WERI-Rb-1 (cell line): ENCODE data around the gene MSLN.

ENCODE experiments used
- DNase-seq: peaks from one replicate; pipeline ENCODE4 v3.0.0-alpha.2; 2020
- H3K27ac ChIP-seq: fragments of 250-450 bp; sonication (Bioruptor Pico); 2 replicates; pipeline ENCODE4 v1.5.1; 2020; ENCODE audit warnings: mild to moderate bottlenecking, moderate library complexity
- H3K27me3 ChIP-seq: fragments of 250-450 bp; sonication (Bioruptor Pico); 2 replicates; pipeline ENCODE4 v1.5.1; 2021; ENCODE audit warnings: mild to moderate bottlenecking, low read depth, moderate library complexity; ENCODE audit not compliant: insufficient read depth, severe bottlenecking
- H3K36me3 ChIP-seq: fragments of 250-450 bp; sonication (Bioruptor Pico); 2 replicates; pipeline ENCODE4 v1.5.1; 2020; ENCODE audit warnings: mild to moderate bottlenecking, moderate library complexity
- H3K4me3 ChIP-seq: 2 replicates; pipeline ENCODE4 v1.5.1; 2011; ENCODE audit warnings: low read depth, mild to moderate bottlenecking, control low read depth, low read length
- H3K9me3 ChIP-seq: fragments of 250-450 bp; sonication (Bioruptor Pico); 2 replicates; pipeline ENCODE4 v1.5.1; 2021; ENCODE audit warnings: mild to moderate bottlenecking, moderate library complexity; ENCODE audit not compliant: severe bottlenecking
- TF ChIP-seq, protein P1 (sequence below): IDR thresholded peaks from 2 replicates; pipeline ENCODE4 v1.5.1; 2011; ENCODE audit warnings: low read depth, mild to moderate bottlenecking, control low read depth, inconsistent platforms, low read length

The MSLN gene

DNA sequence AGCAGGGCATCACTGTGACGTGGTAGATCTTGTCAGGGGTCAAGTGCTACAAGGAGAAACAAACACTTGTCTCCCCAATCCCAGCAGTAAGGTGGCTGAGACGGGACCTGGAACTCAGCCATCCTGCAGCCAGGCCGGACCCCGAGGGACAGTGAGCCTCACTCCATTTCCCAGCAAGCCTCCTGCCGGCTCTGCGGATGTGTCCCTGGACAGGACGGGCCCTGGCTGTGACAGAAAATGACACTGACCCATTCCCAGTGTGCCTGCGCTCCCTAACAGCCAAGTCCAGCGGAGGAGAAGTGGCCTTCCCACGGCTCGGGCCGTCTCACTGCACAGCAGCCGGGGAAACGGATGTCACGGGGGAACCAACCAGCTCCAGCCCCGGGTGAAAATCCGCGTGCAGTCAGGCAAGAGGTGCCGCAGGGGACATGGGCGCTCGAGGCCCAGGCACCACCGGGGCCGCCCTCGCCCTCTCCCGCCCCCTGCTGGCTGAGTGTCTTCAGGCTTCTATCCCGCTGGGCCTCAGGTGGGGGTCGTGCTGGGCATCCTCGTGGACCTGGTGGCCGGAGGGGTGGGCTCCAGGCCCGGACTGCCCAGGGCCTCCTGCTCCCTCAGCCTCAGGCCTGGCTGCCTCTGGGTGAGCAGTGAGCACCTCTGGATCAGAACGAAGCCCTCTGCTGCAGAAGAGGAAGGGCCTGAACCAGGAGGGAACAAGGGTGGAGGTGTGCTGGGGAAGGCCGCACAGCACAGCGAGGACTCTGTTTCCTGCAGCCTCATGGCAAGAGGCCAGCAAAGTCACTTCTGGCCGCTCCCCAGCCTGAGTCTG is 26.9 kb upstream of the MSLN start:
- H3K4me3 ChIP-seq, result no peak overlapping the region
- H3K27ac ChIP-seq, result no peak overlapping the region
- peak; percentile 64 for DNase-seq
- no peaks in the 10 kb centered on the region for H3K27me3 ChIP-seq
- H3K36me3 ChIP-seq, result peaks cover 48% of the 10 kb centered on the region
- TF ChIP-seq, protein P1, sequence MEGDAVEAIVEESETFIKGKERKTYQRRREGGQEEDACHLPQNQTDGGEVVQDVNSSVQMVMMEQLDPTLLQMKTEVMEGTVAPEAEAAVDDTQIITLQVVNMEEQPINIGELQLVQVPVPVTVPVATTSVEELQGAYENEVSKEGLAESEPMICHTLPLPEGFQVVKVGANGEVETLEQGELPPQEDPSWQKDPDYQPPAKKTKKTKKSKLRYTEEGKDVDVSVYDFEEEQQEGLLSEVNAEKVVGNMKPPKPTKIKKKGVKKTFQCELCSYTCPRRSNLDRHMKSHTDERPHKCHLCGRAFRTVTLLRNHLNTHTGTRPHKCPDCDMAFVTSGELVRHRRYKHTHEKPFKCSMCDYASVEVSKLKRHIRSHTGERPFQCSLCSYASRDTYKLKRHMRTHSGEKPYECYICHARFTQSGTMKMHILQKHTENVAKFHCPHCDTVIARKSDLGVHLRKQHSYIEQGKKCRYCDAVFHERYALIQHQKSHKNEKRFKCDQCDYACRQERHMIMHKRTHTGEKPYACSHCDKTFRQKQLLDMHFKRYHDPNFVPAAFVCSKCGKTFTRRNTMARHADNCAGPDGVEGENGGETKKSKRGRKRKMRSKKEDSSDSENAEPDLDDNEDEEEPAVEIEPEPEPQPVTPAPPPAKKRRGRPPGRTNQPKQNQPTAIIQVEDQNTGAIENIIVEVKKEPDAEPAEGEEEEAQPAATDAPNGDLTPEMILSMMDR, result peak; percentile 86
- H3K9me3 ChIP-seq, result no peaks in the 10 kb centered on the region

DNA sequence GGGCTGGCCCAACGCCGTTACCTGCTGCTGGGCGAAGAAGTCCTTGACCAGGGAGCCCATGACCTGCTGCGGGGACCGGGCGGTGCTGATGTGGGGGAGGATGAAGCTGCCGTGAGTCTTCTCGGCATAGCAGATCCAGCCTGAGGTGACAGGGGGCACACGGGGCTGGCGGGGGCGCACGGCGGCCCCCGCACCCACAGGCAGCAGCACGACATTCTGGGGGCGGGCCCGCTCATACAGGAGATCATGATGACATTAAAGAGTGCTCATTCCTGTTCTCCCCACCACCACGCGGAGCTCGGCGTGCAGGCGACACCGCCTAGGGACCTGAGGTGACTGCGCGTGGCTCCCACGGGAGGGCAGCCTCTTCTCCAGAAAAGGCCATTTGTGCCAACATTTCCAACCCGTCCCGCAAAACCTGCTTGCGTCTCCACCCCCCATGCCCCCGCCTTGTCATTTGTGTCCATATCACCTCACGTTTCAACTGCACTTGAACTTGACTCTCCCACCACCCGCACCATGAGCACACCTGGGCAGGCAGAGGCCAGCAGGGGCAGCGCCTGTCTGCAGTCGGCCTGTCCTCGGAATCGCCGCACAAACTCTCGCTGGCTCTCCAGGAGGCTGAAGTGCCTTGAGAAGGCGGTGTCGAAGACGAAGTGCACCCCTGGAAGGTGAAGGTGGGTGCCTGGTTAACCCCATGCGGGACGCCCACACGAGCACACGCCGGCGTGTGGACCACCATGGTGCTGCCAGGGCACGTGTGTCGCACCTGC is 26.1 kb upstream of the MSLN start:
- no peak overlapping the region for H3K4me3 ChIP-seq
- H3K9me3 ChIP-seq, result no peaks in the 10 kb centered on the region
- DNase-seq, result no peak
- peaks cover 53% of the 10 kb centered on the region for H3K36me3 ChIP-seq
- TF ChIP-seq, protein P1, result no peak
- H3K27me3 ChIP-seq, result no peaks in the 10 kb centered on the region
- H3K27ac ChIP-seq, result no peak overlapping the region

DNA sequence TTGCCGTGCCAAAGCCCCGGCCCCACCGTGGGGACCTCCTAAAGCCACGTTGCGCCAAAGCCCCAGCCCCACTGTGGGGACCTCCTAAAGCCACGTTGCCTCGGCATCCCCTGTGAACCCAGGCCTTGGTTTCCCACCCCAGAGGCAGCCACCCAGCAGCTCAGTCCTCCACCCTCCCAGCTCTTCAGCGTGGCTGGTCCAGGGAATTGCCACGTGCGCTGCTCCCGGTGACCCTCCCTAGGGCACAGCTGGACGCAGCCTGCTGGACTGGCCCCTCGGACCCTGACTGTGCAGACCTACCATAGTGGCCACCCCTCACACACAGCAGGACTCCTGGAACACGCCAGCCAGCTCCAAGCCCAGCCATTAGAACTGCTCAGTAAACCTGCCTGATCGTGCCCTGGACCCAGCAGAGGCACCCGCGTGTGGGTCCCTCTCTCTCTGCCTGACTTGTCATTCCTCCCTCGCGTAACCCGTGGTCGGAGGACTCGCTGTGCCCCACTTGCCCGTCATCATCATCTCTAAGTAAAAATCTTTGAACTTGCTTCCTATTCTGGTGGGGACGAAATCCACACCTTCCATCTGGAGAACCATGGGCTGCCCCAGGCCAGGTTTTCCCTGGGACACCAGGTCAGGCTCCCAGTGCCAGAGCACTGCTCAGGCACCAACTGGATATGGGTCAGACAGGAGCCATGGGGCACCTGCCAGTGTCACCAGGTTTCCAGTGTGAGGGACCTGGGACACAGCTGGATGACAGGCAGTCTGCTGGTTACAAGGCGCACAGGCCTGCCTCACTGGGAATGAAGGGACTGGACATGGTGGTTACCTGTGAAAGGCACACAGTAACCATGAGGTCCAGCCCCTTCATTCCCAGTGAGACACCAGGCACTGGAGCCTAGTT is 25.3 kb upstream of the MSLN start:
- H3K27me3 ChIP-seq, result no peaks in the 10 kb centered on the region
- TF ChIP-seq, protein P1, result no peak
- no peak for DNase-seq
- H3K36me3 ChIP-seq, result peaks cover 53% of the 10 kb centered on the region
- H3K9me3 ChIP-seq, result no peaks in the 10 kb centered on the region
- no peak overlapping the region for H3K27ac ChIP-seq
- no peak overlapping the region for H3K4me3 ChIP-seq

DNA sequence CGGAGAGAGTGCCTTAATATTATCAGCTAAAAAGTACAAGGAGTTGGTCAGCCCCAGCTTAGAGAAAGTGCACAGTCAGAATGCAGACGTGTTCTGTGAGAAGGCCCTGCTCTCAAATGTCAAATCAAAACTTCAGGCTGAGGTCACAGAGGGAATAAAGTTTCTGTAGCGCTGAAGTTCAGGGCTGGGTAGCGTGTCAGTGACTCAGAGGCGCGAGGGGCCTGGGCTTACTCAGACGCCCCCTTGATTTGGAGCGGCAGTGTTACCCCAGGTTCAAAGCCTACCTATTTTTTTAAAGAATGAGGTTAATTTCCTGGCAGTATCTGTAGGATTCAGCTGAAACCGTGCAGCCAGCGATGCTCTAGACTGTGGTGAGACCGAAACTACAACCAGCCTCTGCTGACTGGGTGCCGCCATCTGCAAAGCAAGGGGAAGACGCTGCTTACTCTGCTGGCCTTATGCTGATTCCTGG is 24.5 kb upstream of the MSLN start:
- Histone ChIP-seq H3K4me3 (no peak overlapping the region), H3K36me3 (peaks cover 50% of the 10 kb centered on the region)

DNA sequence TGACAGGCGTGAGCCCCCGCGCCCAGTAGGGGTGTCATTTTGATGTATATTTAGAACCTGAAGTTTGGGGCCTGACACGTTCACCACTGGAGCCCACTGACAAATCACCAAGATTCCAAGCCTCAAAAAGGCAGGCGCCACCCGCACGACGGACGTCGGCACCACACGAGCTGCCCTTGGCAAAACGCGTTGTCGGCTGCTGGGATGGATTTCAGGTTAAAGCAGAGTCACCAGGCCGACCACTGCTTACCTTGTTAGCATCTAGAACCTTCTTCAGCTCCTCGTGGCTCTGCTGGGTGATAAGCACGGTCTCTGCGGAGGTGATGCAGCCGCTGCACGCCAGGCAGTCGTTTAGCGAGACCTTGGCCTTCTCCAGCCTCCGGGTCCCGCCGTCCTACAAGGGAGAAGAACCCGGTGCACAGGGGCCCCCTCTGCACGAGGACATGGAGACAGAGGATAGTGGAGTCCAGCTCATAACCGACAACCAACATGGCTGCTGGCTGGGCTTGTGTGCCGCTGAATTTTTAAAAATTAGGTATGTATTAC is 23.5 kb upstream of the MSLN start:
- Histone ChIP-seq H3K36me3 (peaks cover 48% of the 10 kb centered on the region), H3K4me3 (no peak overlapping the region), H3K9me3 (no peaks in the 10 kb centered on the region), H3K27ac (no peak overlapping the region), H3K27me3 (no peaks in the 10 kb centered on the region)
- TF ChIP-seq, protein P1, result no peak
- DNase-seq, result no peak

More for the DNA sequence above, 24.5 kb upstream of the MSLN start:
- H3K27ac ChIP-seq, result no peak overlapping the region
- no peaks in the 10 kb centered on the region for H3K9me3 ChIP-seq
- TF ChIP-seq, protein P1, result no peak
- no peaks in the 10 kb centered on the region for H3K27me3 ChIP-seq
- no peak for DNase-seq
